Muscle of leg (tissue), 11 donors: Measurements from ENCODE around the gene CHMP4B. TPM values are rescaled to one million over a fixed set of nuclear protein-coding genes. Genes with fewer than 3 reads are reported as not detected.

Experiments
- DNase-seq: peaks from one replicate; pipeline ENCODE4 v3.0.0; 2013
- H3K27ac ChIP-seq: one replicate; pipeline ENCODE4 v1.5.1; 2013; ENCODE audit warnings: mild to moderate bottlenecking, low read length, control low read depth
- H3K27me3 ChIP-seq: one replicate; pipeline ENCODE4 v1.6.1; 2013; ENCODE audit warnings: low read length; ENCODE audit not compliant: control insufficient read depth, insufficient read depth
- H3K36me3 ChIP-seq: one replicate; pipeline ENCODE4 v1.6.1; 2013; ENCODE audit warnings: low read length; ENCODE audit not compliant: control insufficient read depth, insufficient read depth
- H3K4me1 ChIP-seq: one replicate; pipeline ENCODE4 v1.6.1; 2013; ENCODE audit warnings: low read length; ENCODE audit not compliant: control insufficient read depth, insufficient read depth
- H3K4me3 ChIP-seq: one replicate; pipeline ENCODE4 v1.5.1; 2013; ENCODE audit warnings: low read length, control low read depth
- H3K9me3 ChIP-seq: replicated peaks from 2 replicates; pipeline ENCODE4 v1.6.1; 2013; ENCODE audit warnings: low read depth, low read length; ENCODE audit not compliant: control insufficient read depth
- WGBS: methylation state at CpG from one replicate; pipeline ENCODE4 v1.1.5; 2013; ENCODE audit warnings: missing lambda C conversion rate; ENCODE audit not compliant: insufficient coverage; 5-methylcytosine and 5-hydroxymethylcytosine counted together
- polyA plus RNA-seq, 8 donors: library from polyadenylated mRNA; unstranded; fragments of 120-200 nt; gene quantifications; one replicate each; pipeline versions ENCODE4 v1.2.1 to v1.2.3, GENCODE V29; 2013; ENCODE audit warnings: inconsistent platforms in 1 of 8, low replicate concordance in 1 of 8; ENCODE audit not compliant: insufficient read length in 8 of 8, insufficient read depth in 1 of 8
- total RNA-seq: library from RNA; stranded (reverse); fragments of 120-200 nt; gene quantifications from one replicate; pipeline ENCODE4 v1.2.4, GENCODE V29; 2013

Gene CHMP4B
- total and polyA plus RNA-seq, 9 donors: 20.7 to 82.8 (median 75.1) TPM

GRCh38 chr20:33899106-33899505, 88.0 kb downstream of the CHMP4B start:
- Histone ChIP-seq H3K9me3 (no peaks in the 10 kb centered on the region), H3K36me3 (no peaks in the 10 kb centered on the region), H3K27me3 (peaks cover 12% of the 10 kb centered on the region), H3K4me1 (no peaks in the 10 kb centered on the region), H3K4me3 (no peak overlapping the region), H3K27ac (no peak overlapping the region)
- 82% methylated on average over 7 of the region's 7 CpGs for WGBS
- DNase-seq: no peak

GRCh38 chr20:33900521-33901131, 89.5 kb downstream of the CHMP4B start:
- DNase-seq: no peak
- H3K4me1 ChIP-seq: no peaks in the 10 kb centered on the region
- no peaks in the 10 kb centered on the region for H3K36me3 ChIP-seq
- H3K27ac ChIP-seq: no peak overlapping the region
- 33% methylated on average over 3 of the region's 10 CpGs for WGBS
- H3K9me3 ChIP-seq: no peaks in the 10 kb centered on the region
- H3K27me3 ChIP-seq: peaks cover 12% of the 10 kb centered on the region
- no peak overlapping the region for H3K4me3 ChIP-seq

GRCh38 chr20:33901132-33901523, 90.0 kb downstream of the CHMP4B start:
- Histone ChIP-seq H3K4me1 (no peaks in the 10 kb centered on the region), H3K4me3 (no peak overlapping the region), H3K27ac (no peak overlapping the region), H3K9me3 (no peaks in the 10 kb centered on the region), H3K36me3 (no peaks in the 10 kb centered on the region), H3K27me3 (peaks cover 12% of the 10 kb centered on the region)
- WGBS: 60% methylated on average over 1 of the region's 4 CpGs
- DNase-seq: no peak

GRCh38 chr20:33902011-33902410, 90.9 kb downstream of the CHMP4B start:
- WGBS: 75% methylated on average over 2 of the region's 3 CpGs
- Histone ChIP-seq H3K36me3 (no peaks in the 10 kb centered on the region), H3K9me3 (no peaks in the 10 kb centered on the region), H3K27ac (no peak overlapping the region), H3K4me3 (no peak overlapping the region), H3K4me1 (no peaks in the 10 kb centered on the region), H3K27me3 (peaks cover 8% of the 10 kb centered on the region)
- DNase-seq: no peak

Other genes starting within 250 kb of the CHMP4B start
- gene C20orf144, start 149.0 kb upstream of the CHMP4B start, total RNA-seq: 0.04 TPM
- under 1 TPM; 0.10 to 0.32 (median 0.17) TPM for gene C20orf144, start 149.0 kb upstream of the CHMP4B start, polyA plus RNA-seq
- 0.49 TPM for gene ACTL10, start 144.4 kb upstream of the CHMP4B start, total RNA-seq
- under 1 TPM; 0.22 to 0.78 (median 0.38) TPM for gene ACTL10, start 144.4 kb upstream of the CHMP4B start, polyA plus RNA-seq
- gene NECAB3, start 136.9 kb upstream of the CHMP4B start, total RNA-seq: 27.8 TPM
- gene NECAB3, start 136.9 kb upstream of the CHMP4B start, polyA plus RNA-seq: 10 to 100 TPM; 23.0 to 31.6 (median 28.5) TPM
- gene E2F1, start 125.0 kb upstream of the CHMP4B start, total RNA-seq: 7.8 TPM
- 10 to 100 TPM; 12.2 to 16.7 (median 12.9) TPM for gene E2F1, start 125.0 kb upstream of the CHMP4B start, polyA plus RNA-seq
- gene PXMP4, start 91.0 kb upstream of the CHMP4B start, total RNA-seq: 7.7 TPM
- 10 to 100 TPM in 2 of 8 donors, 1 to 10 TPM in 6; 8.0 to 10.7 (median 8.6) TPM for gene PXMP4, start 91.0 kb upstream of the CHMP4B start, polyA plus RNA-seq
- 1.3 TPM for gene ZNF341, start 79.4 kb upstream of the CHMP4B start, total RNA-seq
- gene ZNF341, start 79.4 kb upstream of the CHMP4B start, polyA plus RNA-seq: 1 to 10 TPM; 2.5 to 3.2 (median 2.8) TPM
- gene RALY, start 182.6 kb downstream of the CHMP4B start, total RNA-seq: 56.5 TPM
- 100 to 1,000 TPM; 127 to 166 (median 148) TPM for gene RALY, start 182.6 kb downstream of the CHMP4B start, polyA plus RNA-seq